GM19452 (cell line): ENCODE results near the gene PLCB1.

ENCODE experiments used
- ATAC-seq: cut with Tn5 transposase; IDR thresholded peaks from one replicate; pipeline ENCODE4 v1.9.1; 2021; ENCODE audit not compliant: unreplicated experiment

The PLCB1 gene

DNA sequence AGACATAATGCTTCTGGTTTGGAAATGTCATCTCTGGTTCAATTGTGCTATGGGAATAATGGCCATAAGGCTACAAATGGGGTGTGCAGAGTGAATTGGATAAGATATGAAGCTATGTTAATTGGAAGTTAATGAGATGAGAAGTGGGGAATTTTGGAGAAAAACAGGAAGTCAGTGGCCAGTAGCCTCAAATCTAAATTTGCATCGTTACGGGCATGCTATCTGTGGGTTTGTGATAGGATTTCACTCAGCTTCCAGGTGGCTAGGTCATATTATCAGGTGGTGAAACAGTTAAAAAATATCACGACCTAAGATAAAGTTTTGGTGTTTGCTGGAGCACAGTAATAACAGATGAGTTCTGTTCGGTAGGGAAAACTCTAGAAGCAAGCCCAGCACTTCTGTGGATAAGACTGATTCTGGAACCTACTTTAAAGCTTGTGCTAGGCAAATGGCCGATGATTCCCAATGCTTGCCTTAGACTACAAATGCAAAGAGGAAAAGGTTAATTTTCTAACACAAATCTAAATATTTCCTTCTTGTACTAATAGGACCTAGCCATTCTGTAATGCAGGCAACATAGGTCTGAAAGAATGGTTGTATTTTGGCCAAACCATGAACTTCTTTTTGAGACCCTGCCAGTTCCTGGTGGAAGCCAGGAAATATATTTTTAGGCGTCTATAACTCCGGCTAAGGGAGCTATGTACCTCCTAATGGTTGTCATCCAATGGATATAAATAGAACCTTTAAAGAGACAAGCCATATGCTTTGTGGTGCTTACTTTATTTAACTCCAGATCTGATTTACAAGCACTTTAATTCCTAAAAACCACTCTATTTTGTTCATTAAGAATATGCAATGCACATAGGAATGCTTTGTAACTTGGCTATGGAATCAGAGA is 111.0 kb downstream of the PLCB1 start:
- no peak for ATAC-seq

DNA sequence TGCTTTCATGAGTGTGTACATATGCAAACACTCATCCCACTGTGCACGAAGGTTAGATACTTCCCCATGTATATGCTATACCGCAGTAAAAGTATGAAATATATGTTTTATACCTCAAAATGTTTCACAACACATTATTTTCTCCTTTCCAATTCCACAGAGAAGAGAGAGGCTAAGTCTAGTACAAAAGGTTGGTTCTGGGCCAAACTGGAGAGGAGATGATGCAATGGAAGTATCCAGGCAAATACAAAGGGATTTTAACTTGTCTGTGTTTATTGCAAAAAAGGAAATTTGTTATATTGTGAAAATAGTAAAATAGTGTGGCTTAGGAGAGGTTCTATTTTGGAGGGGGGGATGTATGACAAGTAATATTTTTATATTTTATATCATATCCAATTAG is 112.6 kb downstream of the PLCB1 start:
- no peak for ATAC-seq

DNA sequence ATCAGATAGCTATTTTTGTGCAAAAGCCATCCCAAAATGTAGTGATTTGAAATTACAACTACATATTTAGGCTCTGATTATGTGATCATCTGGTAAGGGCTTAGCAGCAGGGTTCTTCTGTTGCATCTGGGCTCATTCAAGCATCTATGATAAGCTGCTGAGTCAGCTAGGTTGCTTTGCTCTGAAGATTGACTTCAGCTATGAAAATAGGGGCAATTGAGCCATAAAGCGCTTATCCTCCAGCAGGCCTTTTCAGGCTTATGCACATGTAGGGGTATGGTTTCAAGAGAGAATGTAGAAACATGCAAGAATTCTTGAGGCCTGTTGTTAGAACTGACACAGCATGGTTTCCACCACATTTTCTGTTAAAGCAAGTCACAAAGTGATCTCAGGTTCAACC is 114.1 kb downstream of the PLCB1 start:
- ATAC-seq = no peak

DNA sequence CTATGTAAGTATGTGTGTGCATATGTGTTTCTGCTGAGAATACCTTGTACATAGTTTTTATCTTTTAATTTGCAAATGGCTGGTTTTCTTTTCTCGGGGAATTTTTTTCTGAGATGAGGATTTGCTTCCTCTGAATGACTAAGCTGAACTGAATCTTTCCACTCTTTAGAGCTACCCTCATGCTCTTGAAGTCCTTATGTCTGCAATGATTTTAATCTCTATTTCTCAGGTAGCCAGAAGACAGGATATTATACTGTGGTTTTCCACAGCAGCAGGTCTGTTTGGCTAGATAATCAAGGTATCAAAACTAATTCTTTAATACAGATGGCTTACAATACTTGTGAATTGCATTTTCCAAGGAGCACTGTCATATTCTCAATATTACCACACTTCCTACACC is 114.7 kb downstream of the PLCB1 start:
- ATAC-seq = no peak

DNA sequence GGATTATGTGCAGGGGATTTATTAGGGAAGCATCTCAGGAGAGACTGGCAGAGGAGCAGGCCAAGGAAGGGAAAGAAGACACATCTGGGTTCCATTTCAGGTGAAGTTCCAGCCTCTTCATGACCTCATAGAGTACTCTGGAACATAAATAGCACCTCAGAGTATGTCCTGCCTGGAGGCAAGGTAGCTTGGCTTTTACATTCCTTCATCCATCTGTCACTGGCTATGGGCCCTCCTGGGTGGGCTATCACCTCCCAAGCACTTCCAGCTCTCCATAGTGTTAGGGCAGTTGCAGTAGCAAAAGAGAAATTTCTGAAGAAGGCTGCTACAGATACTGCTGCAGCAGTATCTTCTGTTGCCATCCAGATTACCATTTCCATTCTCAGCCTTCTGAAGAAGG is 116.0 kb downstream of the PLCB1 start:
- ATAC-seq = no peak

DNA sequence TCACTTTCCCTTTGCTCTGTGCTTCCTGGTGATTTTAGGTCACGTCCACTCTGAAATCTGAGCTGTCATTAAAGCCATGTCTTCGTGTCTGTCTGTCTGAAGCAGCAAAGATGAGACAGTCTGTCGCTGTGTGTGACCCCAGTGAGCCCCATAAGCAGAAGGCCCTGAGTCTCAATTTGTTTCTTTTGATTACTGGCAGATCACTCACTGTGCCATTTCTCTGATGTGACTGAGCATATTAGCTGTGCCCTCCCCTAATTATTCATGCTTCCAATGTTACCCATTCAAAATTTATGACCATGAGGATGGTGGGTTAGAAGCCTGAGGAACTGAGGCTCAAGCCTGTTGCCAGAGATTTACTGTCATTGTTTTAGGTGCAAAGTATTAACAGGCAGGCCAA is 117.6 kb downstream of the PLCB1 start:
- no peak for ATAC-seq

DNA sequence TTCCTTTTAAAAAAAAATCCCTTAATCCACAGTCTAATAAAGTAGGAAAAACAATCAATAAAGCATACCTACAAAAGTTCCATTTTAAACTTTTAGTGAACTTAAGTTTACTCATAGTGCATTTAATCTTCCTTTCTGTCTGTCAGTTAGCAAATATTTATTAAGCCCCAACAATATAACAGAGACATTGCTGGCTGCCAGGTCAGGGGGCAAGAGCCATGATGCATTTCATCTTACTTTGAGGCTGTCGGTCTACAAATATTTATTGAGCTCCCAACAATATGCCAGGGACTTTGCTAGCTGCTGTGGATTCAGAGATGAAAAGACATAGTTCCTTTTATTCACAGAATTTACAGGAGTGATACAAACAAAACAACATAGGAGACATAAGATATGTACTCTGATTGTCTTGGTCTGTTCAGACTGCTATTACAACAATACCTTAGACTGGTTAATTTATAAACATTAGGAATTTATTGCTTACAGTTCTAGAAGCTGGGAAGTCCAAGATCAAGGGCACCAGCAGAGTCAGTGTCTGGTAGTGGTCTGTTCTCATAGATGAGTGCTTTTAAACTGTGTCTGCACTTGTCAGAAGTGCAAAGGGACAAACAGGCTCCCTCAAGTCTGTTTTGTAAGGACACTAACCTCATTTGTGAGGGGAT is 118.6 kb downstream of the PLCB1 start:
- ATAC-seq = no peak

DNA sequence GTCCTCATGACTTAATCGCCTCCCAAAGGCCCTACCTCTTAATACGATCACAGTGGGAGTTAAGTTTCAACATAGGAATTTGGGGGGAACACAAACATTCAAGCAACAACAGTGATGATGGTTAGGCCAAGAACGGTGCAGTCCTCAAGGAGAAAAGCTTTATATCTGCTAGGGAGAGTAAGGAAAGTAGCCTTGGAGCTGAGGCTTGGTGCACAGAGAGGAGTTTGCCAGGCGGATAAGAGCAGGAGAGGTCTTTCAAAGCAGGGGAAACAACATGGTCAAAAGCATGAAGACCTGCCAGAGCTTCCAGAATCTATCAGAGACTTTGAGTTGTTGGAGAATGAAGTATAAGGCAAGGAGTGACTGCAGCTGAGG is 119.1 kb downstream of the PLCB1 start:
- no peak for ATAC-seq

DNA sequence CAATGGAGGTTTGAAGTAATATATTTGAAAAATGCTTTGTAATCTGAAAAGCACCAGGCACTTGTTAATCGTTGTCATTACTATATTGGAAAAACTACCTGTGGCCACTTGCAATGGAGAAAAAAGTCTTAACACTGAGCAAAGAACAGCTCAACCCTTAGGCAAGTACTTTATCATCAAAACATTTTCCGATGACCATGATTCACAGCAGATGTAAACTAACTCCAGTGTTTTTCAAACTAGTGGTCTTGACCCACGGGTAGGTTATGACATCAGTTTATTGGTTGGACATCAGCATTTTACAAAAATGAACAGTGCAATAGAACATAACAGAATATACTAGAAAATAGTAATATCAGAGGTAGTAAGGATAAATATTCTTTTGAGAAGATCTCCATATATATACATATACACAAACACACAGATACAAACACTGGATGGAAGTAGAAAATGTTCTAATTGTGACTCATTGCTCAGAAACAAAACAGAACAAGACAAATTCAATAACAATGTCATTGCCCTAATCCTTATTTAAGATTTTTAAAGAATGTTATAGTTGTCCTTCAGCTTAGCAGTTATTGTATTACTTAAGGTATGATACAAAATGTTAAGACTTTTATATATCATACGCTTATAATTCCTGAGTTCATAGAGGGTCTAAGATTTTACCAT is 123.0 kb downstream of the PLCB1 start:
- no peak for ATAC-seq

DNA sequence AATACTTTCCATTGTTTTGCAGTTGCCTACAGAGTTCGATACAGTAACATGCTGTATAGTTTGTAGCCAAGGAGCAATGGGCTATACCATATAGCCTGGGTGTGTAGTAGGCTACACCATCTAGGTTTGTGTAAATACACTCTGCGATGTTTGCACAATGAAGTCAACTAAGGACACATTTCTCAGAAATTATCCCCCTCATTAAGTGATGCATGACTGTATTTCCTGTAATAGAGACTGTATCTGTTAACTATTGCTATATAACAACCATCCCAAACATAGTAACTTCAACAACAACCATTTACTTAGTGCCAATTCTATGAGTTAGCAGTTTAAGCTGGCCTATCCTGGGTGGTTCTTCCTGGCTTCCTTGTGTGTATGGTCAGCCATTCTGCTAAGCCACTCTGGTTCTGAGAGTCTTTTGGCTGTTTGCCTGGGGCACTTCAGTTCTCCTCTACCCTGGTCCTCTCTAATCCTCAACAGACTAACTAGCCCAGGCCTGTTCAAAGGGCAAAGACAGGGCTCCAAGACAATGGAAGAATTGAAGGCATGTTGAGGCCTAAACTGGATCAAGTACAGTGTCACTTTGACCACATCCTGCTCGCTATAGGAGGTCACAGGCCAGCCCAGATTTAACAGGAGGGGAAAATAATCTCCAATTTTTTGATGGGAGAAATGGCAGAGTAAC is 124.0 kb downstream of the PLCB1 start:
- no peak for ATAC-seq

DNA sequence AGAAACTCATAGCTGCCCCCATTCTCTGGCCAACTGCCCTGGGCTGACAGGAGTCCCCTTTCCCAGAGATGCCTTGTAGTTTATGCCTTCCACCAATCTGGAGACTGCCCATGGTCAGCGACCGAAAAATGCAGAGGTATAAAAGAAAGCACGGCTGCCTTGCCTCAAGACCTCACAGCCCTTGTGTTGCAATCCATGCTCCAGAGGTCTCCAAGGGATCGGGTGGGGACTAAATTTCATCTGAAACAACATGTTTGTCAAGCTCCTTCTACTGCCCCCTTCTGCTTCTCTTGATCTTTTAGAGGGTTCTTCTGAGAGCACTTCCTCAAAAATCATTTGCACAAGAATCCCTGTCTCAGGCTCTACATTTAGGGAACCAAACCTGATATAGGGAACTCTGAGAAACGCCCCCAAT is 128.8 kb downstream of the PLCB1 start:
- no peak for ATAC-seq

DNA sequence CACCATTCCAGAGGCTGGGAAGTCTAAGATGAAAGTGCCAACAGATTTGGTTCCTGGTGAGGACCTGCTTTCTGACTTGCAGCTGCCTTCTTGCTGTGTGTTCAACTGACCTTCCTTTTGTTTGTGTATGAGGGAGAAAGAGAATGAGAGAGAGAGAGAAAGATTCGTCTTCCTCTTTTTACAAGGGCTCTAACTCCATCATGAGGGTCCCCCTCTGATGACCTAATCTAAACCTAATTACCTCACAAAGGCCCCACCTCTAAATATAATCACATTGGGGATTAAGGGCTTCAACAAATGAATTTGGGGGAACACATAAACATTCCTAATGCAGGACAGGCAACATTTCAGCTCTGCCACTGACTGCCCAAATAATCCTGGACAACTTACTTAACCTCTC is 130.7 kb downstream of the PLCB1 start:
- ATAC-seq = no peak

DNA sequence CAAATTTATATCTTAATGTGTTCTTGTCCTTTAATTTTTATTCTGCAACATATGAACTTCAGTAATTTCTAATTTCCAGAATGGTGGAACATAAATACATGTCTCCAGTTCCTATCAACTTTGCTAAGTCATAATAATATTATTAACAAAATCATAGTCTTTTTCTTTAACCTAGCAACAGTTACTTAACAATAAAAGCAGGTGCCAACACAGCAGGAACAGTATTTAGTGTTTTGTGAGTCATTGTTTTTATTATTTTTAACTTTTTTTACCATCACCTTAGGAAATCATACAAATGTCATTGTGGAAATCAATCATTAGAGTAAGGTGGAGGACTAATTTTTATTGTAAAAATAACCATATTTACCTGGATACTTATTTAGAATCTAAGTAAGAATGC is 133.5 kb downstream of the PLCB1 start:
- ATAC-seq = no peak

DNA sequence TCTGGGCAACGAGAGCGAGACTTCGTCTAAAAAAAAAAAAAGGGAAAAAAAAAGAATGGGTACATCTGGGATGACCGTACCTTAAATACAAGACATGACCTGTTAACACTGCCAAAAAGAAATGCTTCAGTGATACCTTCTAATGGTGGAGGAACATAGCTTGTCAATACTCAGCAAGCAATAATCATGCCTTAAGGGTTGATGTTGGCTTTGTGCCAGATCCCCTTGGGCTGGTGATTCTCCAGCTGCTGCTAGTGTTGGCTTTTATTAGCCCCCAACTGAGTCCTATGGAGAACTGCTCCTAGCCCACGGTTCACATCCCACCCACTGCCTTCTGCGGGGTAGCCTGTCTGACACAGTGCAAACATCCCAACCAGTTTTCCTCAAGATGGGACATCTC is 134.9 kb downstream of the PLCB1 start:
- no peak for ATAC-seq

DNA sequence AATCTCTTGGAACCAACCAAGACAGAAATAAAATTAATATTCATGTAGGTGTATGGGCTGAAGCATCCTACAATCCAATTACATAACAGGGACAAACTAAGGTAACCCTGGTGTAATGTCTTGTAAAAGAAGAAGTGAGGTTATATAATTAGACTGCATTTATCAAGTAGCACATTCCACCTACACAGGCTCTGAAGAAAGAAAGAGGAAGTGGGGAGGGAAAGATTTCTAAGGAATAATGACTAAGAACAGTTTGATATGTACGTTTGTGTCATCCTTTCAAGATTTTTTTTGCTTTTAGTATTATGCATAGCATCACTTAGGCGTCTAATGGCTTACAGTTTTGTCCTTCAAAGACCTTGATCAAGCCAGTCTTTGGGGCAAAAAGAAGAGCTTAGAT is 139.7 kb downstream of the PLCB1 start:
- no peak for ATAC-seq

DNA sequence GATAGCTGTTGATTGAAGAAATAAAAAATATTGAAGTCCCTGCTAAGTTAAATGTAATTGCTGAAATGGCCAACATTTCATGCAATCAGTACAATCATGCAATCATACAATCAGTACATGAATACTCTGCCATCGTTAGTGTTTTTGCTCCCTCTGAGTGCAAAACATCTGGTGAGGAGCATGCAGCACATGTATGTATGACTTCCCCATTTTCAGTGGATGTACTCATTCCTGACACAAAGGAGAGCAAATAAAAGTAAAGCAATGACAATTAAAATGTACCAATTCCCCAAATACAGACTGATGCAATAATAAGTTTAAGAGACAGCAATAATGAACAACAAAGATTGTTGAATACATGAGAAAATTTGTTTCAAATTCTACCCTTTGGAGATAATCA is 140.7 kb downstream of the PLCB1 start:
- ATAC-seq = no peak

DNA sequence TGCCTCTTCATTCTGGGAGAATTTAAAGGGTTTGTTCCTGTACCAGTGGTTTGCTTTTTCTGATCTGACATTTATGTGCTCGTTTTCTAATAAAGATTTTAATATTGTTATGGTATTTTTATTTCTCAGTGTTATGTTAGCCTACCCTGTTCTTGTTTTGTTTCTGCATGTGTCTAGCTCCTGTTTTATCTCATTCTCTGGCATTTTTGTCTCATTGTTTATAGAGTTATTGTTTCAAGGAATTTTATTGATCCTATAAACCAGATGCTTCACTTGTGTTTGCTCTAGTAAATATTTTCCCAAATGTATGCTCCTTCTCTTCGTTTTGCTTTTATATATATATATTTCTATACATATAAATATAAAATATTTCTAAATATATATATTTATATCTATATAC is 152.8 kb downstream of the PLCB1 start:
- no peak for ATAC-seq

DNA sequence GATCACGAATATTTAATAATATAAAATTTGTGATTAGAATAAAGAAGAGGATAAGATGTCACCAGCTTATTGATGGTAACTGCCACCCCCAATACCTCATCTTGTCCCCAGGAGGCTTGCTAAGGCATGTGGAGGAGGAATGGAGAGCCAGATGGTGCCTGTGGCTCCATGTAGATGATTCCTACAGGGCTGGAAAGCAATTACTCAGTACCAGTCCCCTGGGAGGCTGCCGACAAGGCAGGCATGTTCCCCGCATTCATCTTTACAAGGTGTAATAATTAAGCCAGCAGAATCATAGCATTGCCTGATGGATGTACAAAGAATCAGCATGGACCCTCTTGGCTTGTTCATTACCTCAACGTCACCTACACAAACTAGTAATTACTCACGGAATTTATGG is 155.3 kb downstream of the PLCB1 start:
- no peak for ATAC-seq

DNA sequence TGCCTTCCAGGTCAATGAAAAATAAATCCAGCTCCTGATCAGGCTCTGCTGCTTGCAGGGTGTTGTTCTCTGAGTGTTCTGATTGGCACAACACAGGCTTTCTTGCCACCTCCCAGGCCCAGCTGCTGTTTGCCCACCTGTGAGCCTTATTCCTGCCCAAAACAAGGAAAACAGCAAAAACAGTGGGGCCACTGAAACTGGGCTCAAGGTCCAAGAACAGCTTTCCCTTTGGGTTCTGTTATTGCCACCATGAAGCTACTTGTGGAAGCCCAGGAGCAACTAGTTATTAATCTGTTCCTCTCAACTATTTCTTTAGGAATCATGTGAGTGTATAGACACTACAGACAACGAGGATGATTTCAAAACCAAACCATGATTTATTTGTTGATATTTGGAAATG is 159.1 kb downstream of the PLCB1 start:
- no peak for ATAC-seq

DNA sequence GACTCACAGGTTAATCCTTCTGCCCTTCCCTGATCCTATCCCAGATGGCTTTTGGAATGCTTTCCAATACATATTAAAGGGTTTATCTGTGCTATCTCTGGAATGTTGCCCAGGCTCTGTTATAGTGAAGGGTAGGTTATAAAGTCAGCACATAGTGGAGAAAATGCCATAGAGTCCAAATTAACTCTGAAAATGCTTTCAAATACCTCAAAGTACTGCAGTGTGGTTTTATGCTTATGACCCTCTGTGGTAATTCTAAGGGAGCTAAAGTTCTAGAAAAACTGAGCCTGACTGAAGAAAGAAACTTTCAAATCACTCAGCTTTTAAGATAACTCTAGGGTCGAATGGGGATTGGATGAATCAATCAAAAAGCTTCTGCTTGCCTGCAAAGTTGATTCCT is 159.8 kb downstream of the PLCB1 start:
- ATAC-seq = no peak

DNA sequence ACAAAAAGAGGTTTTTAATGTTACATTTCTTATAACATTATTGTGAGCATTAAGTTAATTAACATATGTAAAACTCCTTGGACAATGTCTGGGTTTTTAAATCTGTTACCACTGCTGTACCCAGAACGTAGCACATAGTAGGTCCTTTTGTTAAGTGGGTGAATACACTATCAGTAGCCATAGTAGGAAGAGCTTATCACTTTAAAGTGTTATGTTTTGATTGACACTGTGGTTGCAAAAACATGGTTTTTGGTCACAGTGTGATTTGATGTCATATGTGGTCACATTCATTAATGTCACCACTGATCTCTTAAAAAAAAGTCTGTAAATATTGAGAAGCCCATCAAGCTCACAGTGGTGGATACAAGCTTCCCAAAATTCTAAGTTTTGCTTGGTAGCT is 160.7 kb downstream of the PLCB1 start:
- no peak for ATAC-seq

DNA sequence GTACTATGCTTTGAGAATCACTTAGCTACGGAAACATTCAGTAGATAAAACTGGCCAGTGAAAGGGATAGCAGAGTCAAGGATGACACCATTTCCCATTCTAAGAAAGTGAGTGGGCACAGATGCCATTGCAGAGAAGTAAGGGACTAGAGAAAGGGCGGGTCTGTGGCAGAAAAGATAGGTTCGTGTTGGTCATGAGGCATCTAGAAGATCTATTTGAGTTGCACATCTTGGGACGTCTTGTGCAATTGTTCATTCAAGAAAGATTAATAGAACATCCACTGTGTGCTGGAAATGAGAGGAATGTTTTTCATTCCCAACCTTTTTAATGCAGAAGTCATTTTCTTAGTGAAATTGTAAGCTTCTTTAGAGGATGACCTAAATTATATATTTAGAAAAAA is 161.7 kb downstream of the PLCB1 start:
- ATAC-seq = no peak
